Ectodermal cell (in vitro differentiated cells): ENCODE data around the gene CFAP73.

Experiments
- H3K27ac ChIP-seq: 2 replicates; pipeline ENCODE4 v1.7.0; 2013; ENCODE audit warnings: mild to moderate bottlenecking, low read depth, low read length; ENCODE audit not compliant: insufficient read depth, poor library complexity, severe bottlenecking
- H3K27me3 ChIP-seq: 2 replicates; pipeline ENCODE4 v1.7.0; 2013; ENCODE audit warnings: mild to moderate bottlenecking, low read length; ENCODE audit not compliant: insufficient read depth, control insufficient read depth, poor library complexity, severe bottlenecking
- H3K36me3 ChIP-seq: one replicate; pipeline ENCODE4 v1.7.0; 2013; ENCODE audit warnings: low read length; ENCODE audit not compliant: control insufficient read depth, insufficient read depth
- H3K4me1 ChIP-seq: one replicate; pipeline ENCODE4 v1.7.0; 2013; ENCODE audit warnings: low read length; ENCODE audit not compliant: control insufficient read depth, insufficient read depth
- H3K4me3 ChIP-seq: 2 replicates; pipeline ENCODE4 v1.7.0; 2013; ENCODE audit warnings: low read depth, low read length, control low read depth; ENCODE audit not compliant: insufficient read depth
- H3K9me3 ChIP-seq: 2 replicates; pipeline ENCODE4 v1.7.0; 2013; ENCODE audit warnings: mild to moderate bottlenecking, low read length, moderate library complexity; ENCODE audit not compliant: control insufficient read depth
- WGBS, 2 experiments: methylation state at CpG; one replicate each; pipeline ENCODE4 v1.1.7; 2013; ENCODE audit warnings: missing lambda C conversion rate in 2 of 2; 5-methylcytosine and 5-hydroxymethylcytosine counted together

CFAP73 gene

GRCh38 chr12:113119980-113120669 lies 29.4 kb upstream of the CFAP73 start:
- Histone ChIP-seq H3K4me3 (no peak overlapping the region), H3K36me3 (no peaks in the 10 kb centered on the region), H3K9me3 (no peaks in the 10 kb centered on the region), H3K4me1 (peaks cover 4% of the 10 kb centered on the region), H3K27ac (no peak overlapping the region), H3K27me3 (no peaks in the 10 kb centered on the region)
- WGBS, 2 experiments = 40 to 42% methylated on average over 4 of the region's 4 CpGs

- WGBS, 2 experiments = 88% methylated on average over 3 of the region's 3 CpGs
- H3K27ac ChIP-seq = no peak overlapping the region
- H3K9me3 ChIP-seq = no peaks in the 10 kb centered on the region
- H3K36me3 ChIP-seq = no peaks in the 10 kb centered on the region
- no peak overlapping the region for H3K4me3 ChIP-seq
- H3K27me3 ChIP-seq = no peaks in the 10 kb centered on the region
- H3K4me1 ChIP-seq = peaks cover 4% of the 10 kb centered on the region
Measured at GRCh38 chr12:113120670-113121370, 28.7 kb upstream of the CFAP73 start.

- no peak overlapping the region for H3K27ac ChIP-seq
- no peak overlapping the region for H3K4me3 ChIP-seq
- H3K27me3 ChIP-seq = peaks cover 3% of the 10 kb centered on the region
- H3K9me3 ChIP-seq = no peaks in the 10 kb centered on the region
- no peaks in the 10 kb centered on the region for H3K4me1 ChIP-seq
- no peaks in the 10 kb centered on the region for H3K36me3 ChIP-seq
- WGBS, 2 experiments = 52 to 62% methylated on average over 15 of the region's 15 CpGs
Measured at GRCh38 chr12:113127791-113128199, 21.7 kb upstream of the CFAP73 start.

- Histone ChIP-seq H3K27ac (no peak overlapping the region), H3K36me3 (no peaks in the 10 kb centered on the region), H3K27me3 (peaks cover 7% of the 10 kb centered on the region), H3K4me1 (no peaks in the 10 kb centered on the region), H3K9me3 (no peaks in the 10 kb centered on the region), H3K4me3 (no peak overlapping the region)
- WGBS, 2 experiments = 65 to 68% methylated on average over 9 of the region's 9 CpGs
Measured at GRCh38 chr12:113128802-113129663, 20.5 kb upstream of the CFAP73 start.

GRCh38 chr12:113129664-113130456 lies 19.7 kb upstream of the CFAP73 start:
- Histone ChIP-seq H3K9me3 (no peaks in the 10 kb centered on the region), H3K4me3 (no peak overlapping the region), H3K36me3 (no peaks in the 10 kb centered on the region), H3K27ac (no peak overlapping the region), H3K4me1 (no peaks in the 10 kb centered on the region), H3K27me3 (peaks cover 16% of the 10 kb centered on the region)
- 88 to 89% methylated on average over 17 of the region's 17 CpGs for WGBS, 2 experiments

- no peak overlapping the region for H3K4me3 ChIP-seq
- no peaks in the 10 kb centered on the region for H3K9me3 ChIP-seq
- H3K27ac ChIP-seq = no peak overlapping the region
- no peaks in the 10 kb centered on the region for H3K36me3 ChIP-seq
- peaks cover 23% of the 10 kb centered on the region for H3K27me3 ChIP-seq
- WGBS, 2 experiments = 56 to 58% methylated on average over 18 of the region's 18 CpGs
- H3K4me1 ChIP-seq = no peaks in the 10 kb centered on the region
Measured at GRCh38 chr12:113130457-113131135, 18.9 kb upstream of the CFAP73 start.

GRCh38 chr12:113131556-113131955 lies 18.0 kb upstream of the CFAP73 start:
- 85 to 91% methylated on average over 1 of the region's 1 CpG for WGBS, 2 experiments

GRCh38 chr12:113133036-113133435 lies 16.5 kb upstream of the CFAP73 start:
- Histone ChIP-seq H3K4me3 (no peak overlapping the region), H3K4me1 (peaks cover 4% of the 10 kb centered on the region), H3K36me3 (no peaks in the 10 kb centered on the region), H3K27me3 (peaks cover 31% of the 10 kb centered on the region), H3K27ac (no peak overlapping the region), H3K9me3 (no peaks in the 10 kb centered on the region)
- 86 to 89% methylated on average over 6 of the region's 6 CpGs for WGBS, 2 experiments

More at GRCh38 chr12:113131556-113131955, 18.0 kb upstream of the CFAP73 start:
- Histone ChIP-seq H3K27me3 (peaks cover 33% of the 10 kb centered on the region), H3K27ac (no peak overlapping the region), H3K9me3 (no peaks in the 10 kb centered on the region), H3K4me1 (peaks cover 4% of the 10 kb centered on the region), H3K4me3 (no peak overlapping the region), H3K36me3 (no peaks in the 10 kb centered on the region)

- peaks cover 31% of the 10 kb centered on the region for H3K27me3 ChIP-seq
- H3K9me3 ChIP-seq = no peaks in the 10 kb centered on the region
- no peak overlapping the region for H3K27ac ChIP-seq
- 90 to 93% methylated on average over 3 of the region's 3 CpGs for WGBS, 2 experiments
- H3K36me3 ChIP-seq = no peaks in the 10 kb centered on the region
- peaks cover 4% of the 10 kb centered on the region for H3K4me1 ChIP-seq
- no peak overlapping the region for H3K4me3 ChIP-seq
Measured at GRCh38 chr12:113133666-113134065, 15.9 kb upstream of the CFAP73 start.
